Ascending aorta (tissue), 2 donors: ENCODE data around the gene RARB. TPM values are rescaled to one million over a fixed set of nuclear protein-coding genes. Genes with fewer than 3 reads are reported as not detected.

Experiments used
- DNase-seq, 2 donors: peaks; one replicate each; pipeline ENCODE4 v3.0.0-alpha.2; 2019; ENCODE audit warnings: low spot score in 2 of 2
- H3K27ac ChIP-seq, 2 donors: fragments of 200-600 bp; sonication (generic); one replicate each; pipeline ENCODE4 v1.5.1; 2016 to 2017; ENCODE audit warnings: mild to moderate bottlenecking in 1 of 2
- H3K27me3 ChIP-seq: fragments of 200-600 bp; sonication (generic); one replicate; pipeline ENCODE4 v1.5.1; 2017
- H3K36me3 ChIP-seq, 2 donors: fragments of 200-600 bp; sonication (generic); one replicate each; pipeline ENCODE4 v1.5.1; 2016
- H3K4me1 ChIP-seq, 2 donors: fragments of 200-600 bp; sonication (generic); one replicate each; pipeline ENCODE4 v1.5.1; 2016 to 2017; ENCODE audit warnings: mild to moderate bottlenecking in 1 of 2
- H3K4me3 ChIP-seq, 2 donors: fragments of 200-600 bp; sonication (generic); one replicate each; pipeline ENCODE4 v1.5.1; 2016 to 2017; ENCODE audit warnings: mild to moderate bottlenecking in 1 of 2
- H3K9me3 ChIP-seq, 2 donors: fragments of 200-600 bp; sonication (generic); one replicate each; pipeline ENCODE4 v1.5.1; 2016
- intact Hi-C: fragments of 100-400 bp; cut with DNase I; formaldehyde crosslinking; loops from one replicate; pipeline ENCODE4 v1.15.1; 2023
- total RNA-seq: library from RNA; depleted of rRNA; stranded (reverse); fragments of >200 nt; gene quantifications from one replicate; pipeline ENCODE4 v1.1.0, GENCODE V29; 2016
- TF ChIP-seq, protein P1 (sequence below), 3 experiments: fragments of 200-600 bp in 2 of 3; fragments of 450-650 bp in 1 of 3; sonication (generic) in 2 of 3; IDR thresholded peaks; one replicate each; pipeline ENCODE4 v1.5.1; 2016 to 2019; ENCODE audit warnings: antibody characterized with exemption in 3 of 3, mild to moderate bottlenecking in 1 of 3, moderate library complexity in 1 of 3

RARB gene
- total RNA-seq, 1 donor from 2014 or later = 52.7 TPM

DNA sequence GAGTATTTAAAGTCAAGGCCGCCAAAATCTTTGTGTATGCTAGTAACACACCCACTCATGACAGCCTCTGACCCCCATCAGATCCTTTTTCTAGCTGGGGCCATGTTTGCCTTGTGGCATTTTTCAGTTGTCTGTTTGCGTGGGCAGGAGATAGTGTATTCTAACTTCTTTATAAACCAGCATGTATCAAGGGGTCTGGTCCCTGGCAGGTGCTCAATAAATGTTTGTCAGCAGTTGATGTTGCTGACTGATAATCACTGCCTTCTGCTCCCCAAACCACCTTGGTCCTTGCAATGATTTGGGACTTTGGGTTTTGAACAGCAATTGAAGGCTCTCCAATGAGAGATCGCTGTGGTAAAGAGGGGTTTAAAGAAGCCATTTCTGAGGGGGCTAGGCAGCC lies 19.2 kb downstream of the RARB start:
- Histone ChIP-seq H3K4me1 (peaks cover 0 to 4% of the 10 kb centered on the region in 2 donors), H3K4me3 (no peak overlapping the region), H3K27ac (no peak overlapping the region), H3K27me3 (no peaks in the 10 kb centered on the region), H3K36me3 (no peaks in the 10 kb centered on the region), H3K9me3 (no peaks in the 10 kb centered on the region)
- DNase-seq = no peak
- intact Hi-C loops = no loop called here
- TF ChIP-seq, protein P1, sequence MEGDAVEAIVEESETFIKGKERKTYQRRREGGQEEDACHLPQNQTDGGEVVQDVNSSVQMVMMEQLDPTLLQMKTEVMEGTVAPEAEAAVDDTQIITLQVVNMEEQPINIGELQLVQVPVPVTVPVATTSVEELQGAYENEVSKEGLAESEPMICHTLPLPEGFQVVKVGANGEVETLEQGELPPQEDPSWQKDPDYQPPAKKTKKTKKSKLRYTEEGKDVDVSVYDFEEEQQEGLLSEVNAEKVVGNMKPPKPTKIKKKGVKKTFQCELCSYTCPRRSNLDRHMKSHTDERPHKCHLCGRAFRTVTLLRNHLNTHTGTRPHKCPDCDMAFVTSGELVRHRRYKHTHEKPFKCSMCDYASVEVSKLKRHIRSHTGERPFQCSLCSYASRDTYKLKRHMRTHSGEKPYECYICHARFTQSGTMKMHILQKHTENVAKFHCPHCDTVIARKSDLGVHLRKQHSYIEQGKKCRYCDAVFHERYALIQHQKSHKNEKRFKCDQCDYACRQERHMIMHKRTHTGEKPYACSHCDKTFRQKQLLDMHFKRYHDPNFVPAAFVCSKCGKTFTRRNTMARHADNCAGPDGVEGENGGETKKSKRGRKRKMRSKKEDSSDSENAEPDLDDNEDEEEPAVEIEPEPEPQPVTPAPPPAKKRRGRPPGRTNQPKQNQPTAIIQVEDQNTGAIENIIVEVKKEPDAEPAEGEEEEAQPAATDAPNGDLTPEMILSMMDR (IDR thresholded peaks at IDR 0.05) = no peak

DNA sequence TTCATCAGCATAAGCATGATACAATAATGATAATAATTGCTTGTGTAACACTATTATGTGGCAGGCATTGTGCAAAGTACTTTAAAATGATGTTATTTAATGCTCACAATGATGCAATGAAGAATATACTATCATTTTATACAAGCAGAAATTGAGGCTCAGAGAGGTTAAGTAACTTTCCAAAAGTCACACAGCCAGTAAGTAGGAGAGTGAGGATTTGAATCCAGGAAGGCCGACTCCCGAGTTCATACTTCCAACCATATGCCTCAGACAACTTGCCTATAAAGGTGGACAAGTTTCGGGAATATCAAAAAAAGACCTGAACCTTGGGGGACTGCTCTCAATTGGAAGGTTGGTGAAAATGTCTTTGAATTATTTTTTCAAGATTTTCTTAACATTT lies 19.9 kb downstream of the RARB start:
- Histone ChIP-seq H3K4me1 (peaks cover 0 to 4% of the 10 kb centered on the region in 2 donors), H3K27ac (no peak overlapping the region), H3K27me3 (no peaks in the 10 kb centered on the region), H3K36me3 (no peaks in the 10 kb centered on the region), H3K9me3 (no peaks in the 10 kb centered on the region), H3K4me3 (no peak overlapping the region)
- no peak for DNase-seq
- intact Hi-C loops = no loop called here
- TF ChIP-seq, protein P1 (IDR thresholded peaks at IDR 0.05) = no peak

DNA sequence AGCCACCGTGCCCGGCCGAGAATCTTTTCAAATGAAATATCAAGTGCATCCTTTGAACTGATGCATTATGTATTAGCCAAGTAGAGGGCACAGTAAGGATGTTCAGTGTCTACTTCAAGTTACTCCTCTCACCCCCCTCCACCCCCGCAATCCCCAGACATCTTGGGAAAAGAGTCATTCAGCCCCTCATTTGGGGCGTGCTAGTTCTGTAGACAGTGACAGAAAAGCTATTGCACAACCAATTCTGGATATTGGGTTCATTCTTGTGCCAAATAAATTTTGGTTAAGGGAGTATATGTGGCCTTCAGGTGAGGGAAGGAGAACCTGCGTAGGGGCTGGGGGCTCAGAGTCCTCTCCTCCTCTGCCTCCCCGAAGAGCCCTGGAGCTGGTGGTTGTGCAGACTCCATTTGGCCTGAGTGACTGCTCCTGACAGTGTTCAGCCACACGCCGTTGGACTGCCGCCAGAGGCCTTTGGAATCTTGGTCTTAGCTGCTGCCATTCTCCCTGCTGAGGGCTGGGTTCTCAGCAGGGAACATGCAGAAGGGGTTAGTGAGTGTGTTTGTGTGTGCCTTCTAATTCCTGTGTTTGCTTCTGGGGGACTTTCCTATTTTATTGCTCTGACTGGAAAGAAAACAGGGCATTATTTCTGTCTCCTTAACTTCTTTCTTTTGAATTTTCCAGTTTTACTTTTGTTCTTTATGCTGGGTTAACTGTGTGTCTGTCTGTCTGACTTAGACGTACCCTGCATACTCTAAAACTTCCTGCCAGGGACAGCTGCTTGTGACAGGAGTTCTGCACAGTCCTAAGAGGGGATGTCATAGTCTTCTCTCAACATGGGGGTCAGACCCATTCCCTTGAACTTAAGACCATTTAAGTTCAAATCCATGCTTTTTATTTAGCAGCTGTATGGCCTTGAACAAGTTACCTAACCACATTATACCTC lies 21.0 kb downstream of the RARB start:
- intact Hi-C loops = no loop called here
- peak in 1 of 2 donors; percentile 82 for DNase-seq
- H3K27me3 ChIP-seq = no peaks in the 10 kb centered on the region
- H3K36me3 ChIP-seq = no peaks in the 10 kb centered on the region
- peaks cover 0 to 4% of the 10 kb centered on the region in 2 donors for H3K4me1 ChIP-seq
- H3K4me3 ChIP-seq = no peak overlapping the region
- H3K9me3 ChIP-seq = no peaks in the 10 kb centered on the region
- TF ChIP-seq, protein P1 (IDR thresholded peaks at IDR 0.05) = no peak
- H3K27ac ChIP-seq = peak overlapping the region in 1 of 2 donors; percentile 56

DNA sequence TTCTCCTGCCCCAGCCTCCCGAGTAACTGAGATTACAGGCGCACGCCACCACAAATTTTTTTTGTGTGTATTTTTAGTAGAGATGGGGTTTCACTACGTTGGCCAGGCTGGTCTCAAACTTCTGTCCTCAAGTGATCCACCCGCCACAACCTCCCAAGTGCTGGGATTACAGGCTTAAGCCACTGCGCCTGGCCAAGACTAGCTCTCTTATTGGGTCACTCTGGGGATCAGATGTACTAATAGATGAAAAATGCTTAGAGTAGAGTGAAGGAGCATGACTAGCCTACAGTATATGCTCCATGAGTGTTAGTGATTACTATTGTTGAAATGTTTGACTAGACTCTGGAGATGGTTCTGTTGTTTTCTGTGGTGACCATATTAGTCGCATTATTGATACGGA lies 21.8 kb downstream of the RARB start:
- Histone ChIP-seq H3K27ac (no peak overlapping the region), H3K4me3 (no peak overlapping the region), H3K27me3 (no peaks in the 10 kb centered on the region), H3K4me1 (peaks cover 0 to 7% of the 10 kb centered on the region in 2 donors), H3K36me3 (no peaks in the 10 kb centered on the region), H3K9me3 (no peaks in the 10 kb centered on the region)
- no peak for DNase-seq
- intact Hi-C loops = no loop called here
- TF ChIP-seq, protein P1 (IDR thresholded peaks at IDR 0.05) = no peak

DNA sequence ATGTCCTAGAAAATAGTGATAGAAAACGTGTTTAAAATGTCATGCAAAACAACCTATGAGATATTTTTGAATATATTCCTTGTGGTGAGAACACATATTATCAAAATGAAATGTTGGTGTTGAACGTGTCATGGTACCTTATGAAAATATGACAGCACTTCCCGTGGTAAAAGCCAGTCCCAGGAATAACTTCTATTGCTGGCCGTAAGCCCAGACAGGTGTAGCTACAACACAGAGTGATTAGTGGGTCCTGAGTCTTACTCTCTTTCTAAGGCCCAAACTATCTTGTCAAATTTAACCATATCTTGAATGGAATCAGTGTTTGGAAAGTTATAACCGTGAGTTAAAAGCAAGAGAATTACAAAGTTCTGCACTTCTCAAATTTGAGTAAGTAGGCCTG lies 24.1 kb downstream of the RARB start:
- Histone ChIP-seq H3K4me1 (peaks cover 4 to 12% of the 10 kb centered on the region in 2 donors), H3K9me3 (no peaks in the 10 kb centered on the region), H3K27ac (no peak overlapping the region), H3K4me3 (no peak overlapping the region), H3K36me3 (no peaks in the 10 kb centered on the region), H3K27me3 (no peaks in the 10 kb centered on the region)
- no peak for DNase-seq
- TF ChIP-seq, protein P1 (IDR thresholded peaks at IDR 0.05) = no peak
- intact Hi-C loops = no loop called here
